Activated CD8-positive, alpha-beta memory T cell treated with anti-CD3 and anti-CD28 coated beads, Interleukin-2, amount 50 U/mL, for 4 hours (primary cell): ENCODE data around the gene SIK2.
"Not testable (repeated sequence)": the region's sequence is repeated elsewhere in the genome, so short reads cannot be mapped to it uniquely, and the experiment has no call there.

ENCODE experiments used
- DNase-seq: peaks from one replicate; pipeline ENCODE4 v3.0.0-alpha.2; 2020

Gene SIK2

GRCh38 chr11:111703576-111703975 lies 101.3 kb downstream of the SIK2 start:
- DNase-seq, result no peak

- no peak for DNase-seq
These were observed 104.9 kb downstream of the SIK2 start for GRCh38 chr11:111707039-111707690.

GRCh38 chr11:111707691-111708067 lies 105.4 kb downstream of the SIK2 start:
- no peak for DNase-seq

GRCh38 chr11:111714522-111714921 lies 112.3 kb downstream of the SIK2 start:
- DNase-seq, result no peak

- no peak for DNase-seq
These were observed 113.0 kb downstream of the SIK2 start for GRCh38 chr11:111715142-111715816.

GRCh38 chr11:111717660-111718059 lies 115.4 kb downstream of the SIK2 start:
- not testable (repeated sequence) for DNase-seq

- no peak for DNase-seq
These were observed 116.2 kb downstream of the SIK2 start for GRCh38 chr11:111718436-111718835.

- no peak for DNase-seq
These were observed 116.6 kb downstream of the SIK2 start for GRCh38 chr11:111718859-111719258.

GRCh38 chr11:111719379-111719778 lies 117.1 kb downstream of the SIK2 start:
- no peak for DNase-seq

- no peak for DNase-seq
These were observed 118.7 kb downstream of the SIK2 start for GRCh38 chr11:111720801-111721494.

- DNase-seq, result no peak
These were observed 120.3 kb downstream of the SIK2 start for GRCh38 chr11:111722501-111722900.

GRCh38 chr11:111723595-111723994 lies 121.3 kb downstream of the SIK2 start:
- no peak for DNase-seq

- no peak for DNase-seq
These were observed 122.4 kb downstream of the SIK2 start for GRCh38 chr11:111724615-111725129.

- DNase-seq, result no peak
These were observed 123.4 kb downstream of the SIK2 start for GRCh38 chr11:111725621-111726020.

GRCh38 chr11:111726301-111726713 lies 124.1 kb downstream of the SIK2 start:
- no peak for DNase-seq

GRCh38 chr11:111727431-111727830 lies 125.2 kb downstream of the SIK2 start:
- DNase-seq, result no peak

- DNase-seq, result no peak
These were observed 127.0 kb downstream of the SIK2 start for GRCh38 chr11:111729071-111729830.

GRCh38 chr11:111729831-111730311 lies 127.6 kb downstream of the SIK2 start:
- no peak for DNase-seq

- DNase-seq, result no peak
These were observed 128.8 kb downstream of the SIK2 start for GRCh38 chr11:111730871-111731591.

GRCh38 chr11:111731821-111732220 lies 129.6 kb downstream of the SIK2 start:
- no peak for DNase-seq

GRCh38 chr11:111733016-111733415 lies 130.8 kb downstream of the SIK2 start:
- DNase-seq, result no peak

GRCh38 chr11:111733611-111734088 lies 131.4 kb downstream of the SIK2 start:
- DNase-seq, result no peak
